ENCODE data around the gene MUC6. TPM values are rescaled to one million over a fixed set of nuclear protein-coding genes. Genes with fewer than 3 reads are reported as not detected.

MUC6 gene
- total RNA-seq, 1 donor from 2014 or later, result not detected

GRCh38 chr11:1072821-1073231, 36.3 kb upstream of the MUC6 start:
- no peak for DNase-seq

- peak; percentile 74 for DNase-seq
Measured at GRCh38 chr11:1072116-1072820, 35.8 kb upstream of the MUC6 start.

GRCh38 chr11:1071571-1072115, 35.1 kb upstream of the MUC6 start:
- no peak for DNase-seq

- no peak for DNase-seq
Measured at GRCh38 chr11:1070594-1071462, 34.3 kb upstream of the MUC6 start.

- DNase-seq, result no peak
Measured at GRCh38 chr11:1069740-1070139, 33.2 kb upstream of the MUC6 start.

GRCh38 chr11:1067812-1068496, 31.4 kb upstream of the MUC6 start:
- DNase-seq, result no peak

GRCh38 chr11:1064167-1064566, 27.6 kb upstream of the MUC6 start:
- no peak for DNase-seq

GRCh38 chr11:1062075-1062820, 25.7 kb upstream of the MUC6 start:
- DNase-seq, result no peak

- DNase-seq, result peak; percentile 55
Measured at GRCh38 chr11:1060852-1061616, 24.5 kb upstream of the MUC6 start.

- no peak for DNase-seq
Measured at GRCh38 chr11:1060410-1060809, 23.9 kb upstream of the MUC6 start.

- no peak for DNase-seq
Measured at GRCh38 chr11:1059759-1060158, 23.2 kb upstream of the MUC6 start.

GRCh38 chr11:1057806-1058205, 21.3 kb upstream of the MUC6 start:
- no peak for DNase-seq

- no peak for DNase-seq
Measured at GRCh38 chr11:1055990-1056771, 19.7 kb upstream of the MUC6 start.

GRCh38 chr11:1055109-1055703, 18.7 kb upstream of the MUC6 start:
- DNase-seq, result no peak

GRCh38 chr11:1054143-1055108, 17.9 kb upstream of the MUC6 start:
- DNase-seq, result peak; percentile 26

- DNase-seq, result no peak
Measured at GRCh38 chr11:1053121-1053901, 16.8 kb upstream of the MUC6 start.

GRCh38 chr11:1052133-1053011, 15.9 kb upstream of the MUC6 start:
- no peak for DNase-seq
